Right renal cortex interstitium (tissue), 3 donors: ENCODE data around the gene CAND1. TPM values are rescaled to one million over a fixed set of nuclear protein-coding genes. Genes with fewer than 3 reads are reported as not detected.
"Not testable (repeated sequence)": the region's sequence is repeated elsewhere in the genome, so short reads cannot be mapped to it uniquely, and the experiment has no call there.

Source experiments
- DNase-seq, 3 donors: peaks; one replicate each; pipeline ENCODE4 v3.0.0-alpha.2; 2013; ENCODE audit warnings: low read depth in 3 of 3, low spot score in 2 of 3
- polyA plus RNA-seq, 3 donors: library from polyadenylated mRNA; unstranded; fragments of 120-200 nt; gene quantifications; one replicate each; pipeline ENCODE4 v1.2.1, GENCODE V29; 2013; ENCODE audit not compliant: insufficient read length in 3 of 3

Gene CAND1
- polyA plus RNA-seq, 3 donors = 208 to 227 (median 213) TPM

DNA sequence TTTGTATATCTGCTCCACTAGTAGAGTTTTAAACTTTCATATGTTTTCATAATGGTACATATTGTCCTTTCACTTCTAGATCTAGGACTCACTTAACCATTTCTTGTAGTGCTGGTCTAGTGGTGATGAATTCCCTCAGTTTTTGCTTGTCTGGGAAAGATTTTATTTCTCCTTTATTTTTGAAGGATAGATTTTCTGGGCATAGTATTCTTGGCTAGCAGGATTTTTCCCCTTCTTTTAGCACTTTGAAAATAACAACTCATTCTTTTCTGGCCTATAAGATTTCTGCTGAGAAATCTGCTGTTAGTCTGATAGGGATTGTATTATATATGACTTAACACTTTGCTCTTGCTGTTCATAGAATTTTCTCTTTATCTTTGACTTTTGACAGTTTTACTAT is 69.3 kb downstream of the CAND1 start:
- DNase-seq = no peak

DNA sequence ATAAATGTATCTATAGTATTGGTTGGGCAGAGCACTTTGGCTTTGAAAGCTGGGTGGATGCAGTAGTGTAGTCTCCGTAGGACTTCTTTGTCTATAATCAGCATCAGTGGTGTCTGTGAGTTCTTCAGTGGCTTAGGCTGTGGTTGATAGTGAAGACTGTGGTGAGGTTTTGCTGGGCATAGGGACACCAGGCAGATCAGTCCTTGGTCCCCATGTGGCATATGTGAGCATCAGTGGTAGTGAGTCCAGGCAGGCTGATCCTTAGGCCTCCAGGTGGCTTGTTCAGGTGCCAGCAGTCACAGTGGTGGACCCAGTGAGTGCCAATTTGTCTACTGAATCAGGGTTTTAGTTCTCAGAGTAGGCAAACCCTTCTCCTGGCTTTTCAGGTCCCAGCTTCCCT is 70.4 kb downstream of the CAND1 start:
- DNase-seq = no peak

DNA sequence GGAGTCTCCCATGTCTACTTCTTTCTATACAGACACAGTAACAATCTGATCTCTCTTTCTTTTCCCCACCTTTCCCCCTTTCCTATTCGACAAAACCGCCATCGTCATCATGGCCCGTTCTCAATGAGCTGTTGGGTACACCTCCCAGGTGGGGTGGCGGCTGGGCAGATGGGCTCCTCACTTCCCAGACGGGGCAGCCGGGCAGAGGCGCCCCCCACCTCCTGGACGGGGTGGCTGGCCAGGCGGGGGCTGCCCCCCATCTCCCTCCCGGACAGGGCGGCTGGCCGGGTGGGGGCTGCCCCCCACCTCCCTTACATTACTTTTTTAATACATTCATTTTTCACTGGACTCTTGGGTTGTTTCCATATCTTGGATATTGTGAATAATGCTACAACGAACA is 71.9 kb downstream of the CAND1 start:
- DNase-seq = not testable (repeated sequence)

DNA sequence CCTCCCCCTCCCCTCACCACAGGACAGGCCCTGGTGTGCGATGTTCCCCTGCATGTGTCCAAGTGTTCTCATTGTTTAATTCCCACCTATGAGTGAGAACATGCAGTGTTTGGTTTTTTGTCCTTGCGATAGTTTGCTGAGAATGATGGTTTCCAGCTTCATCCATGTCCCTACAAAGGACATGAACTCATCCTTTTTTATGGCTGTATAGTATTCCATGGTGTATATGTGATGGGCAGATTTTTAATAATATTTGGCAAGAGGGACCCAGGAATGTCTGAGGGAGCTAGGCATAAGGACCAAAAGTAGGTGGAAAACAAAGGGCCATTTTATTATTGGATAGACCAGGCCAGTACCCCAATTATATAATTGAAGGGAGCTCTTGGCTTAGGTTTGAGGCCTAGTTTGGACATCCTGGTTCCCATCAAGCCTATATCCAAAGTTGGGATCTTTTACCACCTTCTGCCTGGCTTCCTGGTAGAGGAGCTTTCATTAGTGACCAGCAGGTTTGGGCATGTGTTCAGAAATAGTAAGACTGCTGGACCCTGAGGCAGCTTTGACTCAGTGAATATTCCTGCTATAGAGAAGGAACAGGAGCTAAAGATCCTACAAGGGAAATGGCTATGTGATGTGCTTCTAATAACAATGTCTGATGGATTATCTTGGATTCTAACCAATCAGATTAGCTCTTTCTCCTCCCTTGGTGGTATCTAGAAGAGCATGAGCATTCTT is 76.0 kb downstream of the CAND1 start:
- no peak for DNase-seq

DNA sequence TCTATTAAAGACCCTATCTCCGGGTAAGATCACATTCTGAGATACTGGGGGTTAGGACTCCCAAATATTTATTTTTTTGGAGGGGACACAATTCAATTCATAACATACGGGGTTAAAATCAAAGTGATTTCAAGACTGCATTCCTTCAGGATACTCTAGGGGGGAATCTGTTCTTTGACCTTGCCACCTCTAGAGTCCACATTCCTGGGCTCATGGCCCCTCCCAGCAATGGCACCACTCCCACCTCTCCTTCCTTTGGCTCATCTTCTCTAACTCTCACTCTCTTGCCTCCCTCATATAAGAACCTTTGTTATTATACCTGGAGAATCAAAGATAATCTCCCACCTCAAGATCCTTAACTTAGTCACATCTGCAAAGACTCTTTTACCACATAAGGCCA is 79.5 kb downstream of the CAND1 start:
- no peak for DNase-seq

DNA sequence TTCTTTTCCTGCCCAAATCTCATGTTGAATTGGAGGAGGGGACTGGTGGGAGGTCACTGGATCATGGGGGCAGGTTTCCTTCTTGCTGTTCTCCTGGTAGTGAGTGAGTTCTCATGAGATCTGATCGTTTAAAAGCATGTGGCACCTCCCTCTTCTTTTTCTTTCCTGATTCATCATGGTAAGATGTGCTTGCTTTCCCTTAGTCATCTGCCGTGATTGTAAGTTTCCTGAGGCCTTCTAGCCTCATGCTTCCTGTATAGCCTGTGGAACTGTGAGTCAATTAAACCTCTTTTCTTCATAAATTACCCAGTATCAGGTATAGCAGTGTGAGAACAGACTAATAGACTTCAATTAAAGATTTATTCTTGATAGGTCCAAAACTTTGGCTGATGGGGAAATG is 83.5 kb downstream of the CAND1 start:
- DNase-seq = no peak

DNA sequence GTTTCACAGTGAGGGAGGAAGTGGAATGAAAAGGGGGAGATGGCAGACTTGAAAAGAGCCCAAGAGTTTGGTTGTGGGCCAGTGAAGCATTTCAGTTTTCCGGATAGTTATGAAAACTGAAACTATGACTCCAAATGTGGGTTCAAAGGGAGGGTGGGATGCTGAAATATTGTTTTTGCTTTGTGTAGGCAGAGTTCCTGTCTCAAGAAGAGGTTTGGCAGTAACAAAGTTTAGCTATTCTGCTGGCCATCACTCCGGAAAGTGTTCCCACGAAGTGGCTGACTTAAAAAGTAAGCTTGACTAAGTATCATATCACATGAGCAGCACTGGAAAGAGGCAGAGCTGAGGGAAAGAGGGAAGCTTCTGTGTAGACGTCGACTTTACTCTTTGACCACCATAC is 85.2 kb downstream of the CAND1 start:
- DNase-seq = no peak

DNA sequence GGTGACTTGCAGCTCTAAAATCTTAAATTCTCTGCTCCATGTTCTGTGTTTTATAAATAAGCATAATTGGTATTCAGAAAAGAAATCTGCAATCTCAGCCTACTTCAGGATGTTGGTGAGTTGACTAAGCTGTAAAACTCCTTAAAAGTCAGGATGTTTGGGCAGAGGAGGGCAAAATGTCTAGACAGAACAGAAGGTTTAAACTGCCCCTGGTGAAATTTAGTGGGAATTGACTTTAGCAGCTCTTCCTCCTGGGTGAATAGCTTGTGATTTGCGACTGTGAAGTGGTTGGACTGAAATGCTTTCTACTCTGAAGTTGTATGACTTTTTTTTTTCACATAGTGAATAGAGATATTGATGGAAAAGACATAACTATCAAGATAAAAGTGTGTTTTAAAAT is 85.8 kb downstream of the CAND1 start:
- DNase-seq = no peak

DNA sequence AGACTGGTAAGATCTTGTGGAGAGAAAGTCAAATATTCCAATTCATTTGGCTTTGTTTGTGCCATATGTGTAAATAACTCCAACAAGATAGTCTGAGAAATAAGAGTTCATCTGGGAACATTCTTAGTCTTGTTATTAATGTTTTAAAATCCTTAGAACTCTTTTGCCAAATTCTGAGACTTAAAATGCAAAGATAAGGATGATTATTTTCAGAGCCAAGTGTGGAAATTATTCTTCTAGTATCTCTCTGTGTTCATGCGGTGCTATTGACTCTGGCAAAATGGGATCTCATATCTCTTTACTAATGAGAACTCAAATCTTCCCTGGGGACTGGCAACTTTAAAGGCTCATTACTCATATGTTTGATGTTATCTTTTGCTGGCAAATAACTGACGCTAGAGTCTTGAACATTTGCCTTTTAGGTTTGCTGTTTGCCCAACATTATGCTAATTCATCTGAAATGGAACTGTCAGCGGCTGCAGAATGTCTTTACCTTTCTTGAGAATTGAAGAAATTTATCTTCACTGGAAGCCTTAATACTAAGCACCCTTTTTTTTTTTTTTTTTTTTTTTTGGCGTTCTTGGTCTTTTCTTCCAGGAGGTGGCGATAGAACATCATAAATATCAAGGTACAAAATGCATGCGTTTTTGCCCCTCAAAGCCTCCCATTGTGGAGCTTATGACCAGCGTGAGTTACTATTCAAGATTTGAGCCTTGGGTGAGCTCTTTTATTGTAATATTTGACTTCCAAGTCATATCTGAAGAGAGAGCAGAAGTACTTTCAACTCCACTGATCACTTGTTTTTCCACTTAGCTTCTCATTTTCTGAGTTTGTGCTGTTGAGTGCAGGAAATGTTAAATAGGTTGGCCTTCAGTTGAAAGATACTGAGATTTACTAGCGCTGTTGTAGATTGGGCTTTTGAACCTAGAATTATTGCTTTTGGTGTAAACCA is 86.5 kb downstream of the CAND1 start:
- DNase-seq = peak; percentile 54 to 66 (median 63)

DNA sequence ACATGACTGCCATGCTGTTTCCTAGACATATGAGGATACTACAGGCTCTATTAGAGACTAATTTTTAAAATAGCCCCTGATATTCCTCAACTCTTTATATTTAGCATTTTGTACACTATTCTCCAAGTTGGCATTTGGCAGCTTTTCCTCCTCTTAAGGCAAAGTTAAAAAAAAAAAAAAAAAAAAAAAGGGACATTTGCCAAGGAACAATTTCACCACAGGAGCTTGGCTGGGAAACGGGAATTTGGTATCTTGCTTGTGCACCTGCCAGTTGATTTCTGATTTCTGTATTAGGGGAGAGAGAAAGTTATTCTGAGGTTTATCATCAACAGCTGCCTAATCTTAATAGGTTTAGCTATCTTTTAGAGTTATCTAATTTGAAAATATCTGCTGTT is 87.2 kb downstream of the CAND1 start:
- no peak for DNase-seq

DNA sequence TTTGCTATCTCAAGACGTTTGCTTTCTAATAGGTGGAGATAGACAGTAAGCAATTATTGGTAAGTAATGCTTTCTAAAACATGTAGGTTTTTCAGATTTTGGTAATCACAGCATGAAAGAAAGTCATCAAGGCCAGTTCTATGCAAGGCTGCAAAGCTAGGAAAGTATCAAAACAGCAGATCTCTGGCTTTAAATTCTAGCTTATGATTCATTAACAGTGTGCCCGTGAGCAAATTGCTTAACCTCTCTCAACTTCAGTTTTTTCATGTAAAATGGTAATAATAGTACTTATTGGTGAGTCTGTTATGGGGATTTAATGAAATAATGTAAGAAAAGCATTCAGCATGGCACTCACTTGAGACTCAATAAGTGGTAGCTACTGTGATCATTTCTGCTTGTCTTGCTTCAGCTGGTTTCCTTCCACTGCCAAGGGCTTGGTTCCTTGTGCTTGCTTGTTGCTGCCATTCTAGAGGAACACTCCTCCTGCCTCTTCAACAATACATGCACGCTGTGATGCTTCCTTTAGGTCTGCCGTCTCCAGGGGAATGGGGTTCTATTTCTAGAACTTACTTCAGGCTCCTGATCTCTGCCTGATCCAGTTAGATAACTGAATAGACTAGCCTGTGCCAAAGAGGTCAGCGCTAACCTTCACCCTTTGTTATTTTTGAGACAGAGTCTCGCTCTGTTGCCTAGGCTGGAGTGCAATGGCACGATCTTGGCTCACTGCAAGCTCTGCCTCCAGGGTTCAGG is 88.4 kb downstream of the CAND1 start:
- DNase-seq = no peak

DNA sequence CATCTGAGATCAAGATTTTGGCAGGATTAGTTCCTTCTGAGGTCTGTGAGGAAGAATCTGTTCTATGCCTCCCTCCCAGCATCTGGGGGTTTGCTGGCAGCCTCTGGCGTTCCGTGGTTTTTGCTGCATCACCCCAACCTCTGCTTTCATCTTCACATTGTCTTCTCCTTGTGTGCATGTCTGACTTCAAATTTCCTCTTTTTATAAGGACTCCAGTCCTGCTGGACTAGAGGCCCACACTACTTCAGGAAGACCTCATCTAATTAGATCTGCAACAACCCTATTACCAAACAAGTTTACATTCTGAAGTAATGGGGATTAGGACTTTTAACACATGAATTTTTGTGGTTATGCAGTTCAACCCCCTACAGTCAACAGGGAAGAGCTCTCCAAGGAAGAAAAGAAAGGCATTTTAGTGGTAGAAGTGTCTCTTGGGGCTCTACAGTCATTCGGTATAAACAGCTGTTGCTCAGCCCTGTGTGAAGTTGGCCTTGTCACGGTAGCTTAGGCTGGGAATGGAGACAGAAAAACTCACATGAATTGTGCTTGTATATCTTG is 89.7 kb downstream of the CAND1 start:
- no peak for DNase-seq

DNA sequence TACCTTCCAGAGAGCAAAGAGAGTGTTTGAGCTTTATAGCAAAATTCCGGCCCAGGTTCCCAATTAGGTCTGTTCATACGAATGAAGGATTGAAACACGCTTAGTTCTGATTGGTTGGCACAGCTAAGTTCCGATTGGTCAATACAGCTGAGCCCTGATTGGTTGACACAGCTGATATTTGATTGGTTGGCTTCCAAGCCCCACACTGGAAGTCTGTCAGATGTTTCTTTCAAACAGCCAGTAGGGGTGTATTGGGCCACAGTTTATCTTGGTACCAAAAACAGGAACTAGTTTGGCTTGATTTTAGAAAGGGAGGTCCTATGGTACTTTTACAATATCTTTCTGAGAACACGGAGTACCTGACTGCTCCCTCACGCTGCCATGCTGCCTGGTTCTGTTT is 93.4 kb downstream of the CAND1 start:
- no peak for DNase-seq

DNA sequence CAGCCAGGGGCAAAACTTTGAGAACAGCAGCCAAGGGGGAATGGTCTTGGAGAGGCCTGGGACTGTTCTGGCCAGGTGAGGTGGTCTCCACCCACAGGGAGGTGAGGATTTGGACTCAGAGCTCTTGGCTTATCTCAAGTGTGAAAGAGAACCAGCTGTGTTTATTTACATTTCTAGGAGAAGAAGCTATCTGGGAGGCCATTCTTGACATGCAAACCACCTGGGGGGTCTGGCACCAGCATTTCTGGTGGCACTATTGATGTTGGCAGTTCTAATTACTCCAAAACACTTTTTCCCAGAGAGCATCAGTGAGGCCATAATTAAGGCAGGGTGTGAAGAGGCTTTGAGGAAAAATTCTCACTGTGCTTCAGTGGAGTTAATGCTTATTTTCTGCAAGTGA is 95.1 kb downstream of the CAND1 start:
- no peak for DNase-seq

DNA sequence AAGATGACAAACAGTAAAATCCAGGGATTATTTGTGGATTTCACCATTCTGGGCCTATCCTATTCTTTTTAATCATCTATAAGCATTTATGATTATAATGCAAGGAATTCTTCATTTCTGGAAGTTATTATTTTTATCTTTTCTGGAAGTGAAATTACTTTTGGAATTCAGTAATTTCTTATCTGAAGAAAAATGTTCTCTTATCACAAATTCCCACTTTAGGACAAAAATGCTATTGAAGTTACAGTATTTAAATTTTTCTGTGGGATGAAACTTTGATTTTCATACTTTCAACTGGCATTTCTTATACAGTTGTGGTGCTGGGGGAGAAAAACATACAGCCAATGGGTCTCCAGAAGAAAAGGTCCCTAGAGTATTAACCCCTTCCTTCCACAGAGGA is 96.0 kb downstream of the CAND1 start:
- no peak for DNase-seq

DNA sequence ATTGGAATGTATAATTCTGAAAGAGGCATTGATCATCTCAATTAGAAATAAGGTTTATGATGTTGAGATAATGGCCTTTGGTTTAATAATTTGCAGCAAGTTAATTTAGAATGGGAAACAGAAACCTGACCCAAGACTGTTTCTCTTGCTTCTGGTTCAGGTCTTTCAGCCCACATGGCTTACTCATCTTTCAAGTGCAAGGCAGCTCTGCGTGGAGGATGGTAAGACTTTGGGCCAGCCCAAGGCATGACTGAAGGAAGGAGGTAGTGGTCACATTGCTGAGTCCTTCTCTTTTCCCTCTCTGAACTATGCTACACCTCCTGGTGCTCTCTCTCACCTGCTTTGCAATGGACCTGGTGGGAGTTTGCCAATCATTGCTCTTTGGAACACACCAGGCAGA is 98.7 kb downstream of the CAND1 start:
- DNase-seq = no peak
